GM23338 (cell line): ENCODE results near the gene TFDP1. TPM values are rescaled to one million over a fixed set of nuclear protein-coding genes. Genes with fewer than 3 reads are reported as not detected.

Source experiments
- ATAC-seq: fragments of 200-7000 bp; cut with Tn5 transposase; 3 replicates; pipeline ENCODE4 v1.9.1; 2020
- DNase-seq: peaks from one replicate; pipeline ENCODE4 v3.0.0-alpha.2; 2015; ENCODE audit warnings: low spot score
- H2AFZ ChIP-seq: fragments of 200-600 bp; sonication (generic); 2 replicates; pipeline ENCODE4 v1.8.0; 2016; ENCODE audit warnings: antibody characterized with exemption, mild to moderate bottlenecking, moderate library complexity
- H3F3A ChIP-seq: fragments of 200-600 bp; sonication (generic); replicated peaks from 2 replicates; pipeline ENCODE4 v1.8.0; 2017; ENCODE audit warnings: antibody characterized with exemption, mixed run types, low read depth
- H3K27ac ChIP-seq: fragments of 200-600 bp; sonication (generic); 2 replicates; pipeline ENCODE4 v1.6.1; 2016; ENCODE audit warnings: low read depth
- H3K27me3 ChIP-seq: fragments of 200-600 bp; sonication (generic); 2 replicates; pipeline ENCODE4 v1.8.0; 2016; ENCODE audit warnings: mild to moderate bottlenecking, mixed run types, moderate library complexity; ENCODE audit not compliant: insufficient read depth
- H3K36me3 ChIP-seq: fragments of 200-600 bp; sonication (generic); 2 replicates; pipeline ENCODE4 v1.8.0; 2016; ENCODE audit warnings: mild to moderate bottlenecking; ENCODE audit not compliant: insufficient read depth
- H3K4me1 ChIP-seq: fragments of 200-600 bp; sonication (generic); 2 replicates; pipeline ENCODE4 v1.8.0; 2016; ENCODE audit warnings: mild to moderate bottlenecking, moderate library complexity; ENCODE audit not compliant: insufficient read depth
- H3K4me2 ChIP-seq: fragments of 200-600 bp; sonication (generic); 2 replicates; pipeline ENCODE4 v1.7.1; 2017; ENCODE audit warnings: mixed run types
- H3K4me3 ChIP-seq: fragments of 200-600 bp; sonication (generic); 2 replicates; pipeline ENCODE4 v1.6.1; 2016; ENCODE audit warnings: mixed run types
- H3K79me2 ChIP-seq: fragments of 200-600 bp; sonication (generic); replicated peaks from 2 replicates; pipeline ENCODE4 v1.8.0; 2017; ENCODE audit warnings: mild to moderate bottlenecking; ENCODE audit not compliant: insufficient read depth
- H3K9me2 ChIP-seq: fragments of 200-600 bp; sonication (generic); 2 replicates; pipeline ENCODE4 v1.8.0; 2017; ENCODE audit not compliant: insufficient read depth
- H4K20me1 ChIP-seq: fragments of 200-600 bp; sonication (generic); replicated peaks from 2 replicates; pipeline ENCODE4 v1.8.0; 2017; ENCODE audit warnings: mild to moderate bottlenecking; ENCODE audit not compliant: insufficient read depth
- H3K27ac Mint-ChIP-seq: 2 replicates; pipeline ENCODE4 v1.8.0; 2020; ENCODE audit warnings: inconsistent platforms, mild to moderate bottlenecking, moderate library complexity, mixed read lengths
- H3K27me3 Mint-ChIP-seq: 3 replicates; pipeline ENCODE4 v1.8.0; 2022; ENCODE audit warnings: low read depth, mild to moderate bottlenecking, moderate library complexity, mixed read lengths, inconsistent platforms; ENCODE audit not compliant: insufficient read depth, poor library complexity
- H3K36me3 Mint-ChIP-seq: 3 replicates; pipeline ENCODE4 v1.8.0; 2021; ENCODE audit warnings: low read depth, mild to moderate bottlenecking, inconsistent platforms, moderate library complexity, mixed read lengths
- H3K4me1 Mint-ChIP-seq: 3 replicates; pipeline ENCODE4 v1.8.0; 2020; ENCODE audit warnings: mild to moderate bottlenecking, inconsistent platforms, mixed read lengths
- H3K4me3 Mint-ChIP-seq: 3 replicates; pipeline ENCODE4 v1.8.0; 2021; ENCODE audit warnings: moderate library complexity, mild to moderate bottlenecking, inconsistent platforms, mixed read lengths
- H3K9me3 Mint-ChIP-seq: 3 replicates; pipeline ENCODE4 v1.8.0; 2020; ENCODE audit warnings: moderate library complexity, mild to moderate bottlenecking, inconsistent platforms, mixed read lengths
- CREB1 ChIP-seq: fragments of 250-450 bp; sonication (Bioruptor Pico); IDR thresholded peaks from 2 replicates; pipeline ENCODE4 v1.5.0; 2020; ENCODE audit warnings: low read depth, mild to moderate bottlenecking, moderate library complexity
- EZH2 ChIP-seq: fragments of 200-600 bp; sonication (generic); IDR thresholded peaks from one replicate; pipeline ENCODE4 v1.8.0; 2017; ENCODE audit warnings: antibody characterized with exemption, mild to moderate bottlenecking, low read depth; ENCODE audit not compliant: unreplicated experiment
- EZH2phosphoT487 ChIP-seq: fragments of 200-600 bp; sonication (generic); IDR thresholded peaks from one replicate; pipeline ENCODE4 v1.8.1; 2018; ENCODE audit warnings: antibody characterized with exemption; ENCODE audit not compliant: unreplicated experiment
- JUNB ChIP-seq: IDR thresholded peaks from one replicate; pipeline ENCODE4 v1.6.1; 2016; ENCODE audit warnings: antibody characterized with exemption; ENCODE audit not compliant: unreplicated experiment
- NANOG ChIP-seq: IDR thresholded peaks from 2 replicates; pipeline ENCODE4 v1.6.1; 2016; ENCODE audit warnings: antibody characterized with exemption, borderline replicate concordance
- STAT1 ChIP-seq: IDR thresholded peaks from one replicate; pipeline ENCODE4 v1.6.1; 2016; ENCODE audit warnings: antibody characterized with exemption; ENCODE audit not compliant: unreplicated experiment
- ZNF114 ChIP-seq: fragments of 250-450 bp; sonication (Bioruptor Pico); IDR thresholded peaks from 2 replicates; pipeline ENCODE4 v1.5.0; 2020; ENCODE audit warnings: mild to moderate bottlenecking, moderate library complexity
- polyA plus RNA-seq: library from polyadenylated mRNA; unstranded; fragments of >200 nt; fragmentation: Nextera tagmentation; extraction: Ambion mirVana; gene quantifications from 2 replicates; pipeline ENCODE4 v1.2.1, GENCODE V29; 2016
- total RNA-seq: library from RNA; depleted of rRNA; stranded (reverse); fragments of >200 nt; shearing (Covaris generic); gene quantifications from 2 replicates; pipeline ENCODE4 v1.2.3, GENCODE V29; 2014
- TF ChIP-seq, protein P1 (sequence below): IDR thresholded peaks from one replicate; pipeline ENCODE4 v1.6.1; 2018; ENCODE audit warnings: antibody characterized with exemption; ENCODE audit not compliant: unreplicated experiment
- TF ChIP-seq, protein P2 (sequence below), 2 experiments: fragments of 200-600 bp in 1 of 2; sonication (generic) in 1 of 2; conservative IDR thresholded peaks; 2 replicates each; pipeline versions ENCODE4 v1.5.1 to v1.6.1; 2016 to 2017; ENCODE audit warnings: antibody characterized with exemption in 2 of 2, low read depth in 2 of 2, mild to moderate bottlenecking in 2 of 2, moderate library complexity in 1 of 2
- TF ChIP-seq, protein P3 (sequence below): IDR thresholded peaks from 2 replicates; pipeline ENCODE4 v1.6.1; 2016; ENCODE audit warnings: antibody characterized with exemption

The TFDP1 gene
- total and polyA plus RNA-seq, 2 experiments from 2014 or later, result 42.9 to 80.0 TPM

DNA sequence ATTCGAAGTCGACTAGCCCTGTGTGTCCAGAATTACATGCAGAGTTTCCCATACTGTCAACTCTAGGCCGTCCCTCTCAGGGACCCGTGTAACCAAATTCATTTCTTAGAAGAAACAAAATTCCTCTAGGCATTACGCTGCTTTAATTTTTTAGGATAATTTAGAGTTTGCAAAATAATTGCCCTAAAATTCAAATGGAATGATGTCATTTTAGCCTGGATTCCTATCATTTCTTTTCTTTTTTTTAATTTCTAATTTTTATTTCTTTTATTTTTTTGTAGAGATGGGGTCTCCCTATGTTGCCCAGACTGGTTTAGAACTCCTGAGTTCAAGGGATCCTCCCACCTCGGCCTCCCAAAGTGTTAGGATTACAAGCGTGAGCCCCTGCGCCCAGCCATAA lies 74.8 kb downstream of the TFDP1 start (continued):
- TF ChIP-seq, protein P1, sequence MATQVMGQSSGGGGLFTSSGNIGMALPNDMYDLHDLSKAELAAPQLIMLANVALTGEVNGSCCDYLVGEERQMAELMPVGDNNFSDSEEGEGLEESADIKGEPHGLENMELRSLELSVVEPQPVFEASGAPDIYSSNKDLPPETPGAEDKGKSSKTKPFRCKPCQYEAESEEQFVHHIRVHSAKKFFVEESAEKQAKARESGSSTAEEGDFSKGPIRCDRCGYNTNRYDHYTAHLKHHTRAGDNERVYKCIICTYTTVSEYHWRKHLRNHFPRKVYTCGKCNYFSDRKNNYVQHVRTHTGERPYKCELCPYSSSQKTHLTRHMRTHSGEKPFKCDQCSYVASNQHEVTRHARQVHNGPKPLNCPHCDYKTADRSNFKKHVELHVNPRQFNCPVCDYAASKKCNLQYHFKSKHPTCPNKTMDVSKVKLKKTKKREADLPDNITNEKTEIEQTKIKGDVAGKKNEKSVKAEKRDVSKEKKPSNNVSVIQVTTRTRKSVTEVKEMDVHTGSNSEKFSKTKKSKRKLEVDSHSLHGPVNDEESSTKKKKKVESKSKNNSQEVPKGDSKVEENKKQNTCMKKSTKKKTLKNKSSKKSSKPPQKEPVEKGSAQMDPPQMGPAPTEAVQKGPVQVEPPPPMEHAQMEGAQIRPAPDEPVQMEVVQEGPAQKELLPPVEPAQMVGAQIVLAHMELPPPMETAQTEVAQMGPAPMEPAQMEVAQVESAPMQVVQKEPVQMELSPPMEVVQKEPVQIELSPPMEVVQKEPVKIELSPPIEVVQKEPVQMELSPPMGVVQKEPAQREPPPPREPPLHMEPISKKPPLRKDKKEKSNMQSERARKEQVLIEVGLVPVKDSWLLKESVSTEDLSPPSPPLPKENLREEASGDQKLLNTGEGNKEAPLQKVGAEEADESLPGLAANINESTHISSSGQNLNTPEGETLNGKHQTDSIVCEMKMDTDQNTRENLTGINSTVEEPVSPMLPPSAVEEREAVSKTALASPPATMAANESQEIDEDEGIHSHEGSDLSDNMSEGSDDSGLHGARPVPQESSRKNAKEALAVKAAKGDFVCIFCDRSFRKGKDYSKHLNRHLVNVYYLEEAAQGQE, result no peak
- no peak for TF ChIP-seq NANOG
- TF ChIP-seq JUNB, result no peak
- TF ChIP-seq STAT1, result no peak
- no peak for TF ChIP-seq CREB1 (CRISPR knock-in tag)
- TF ChIP-seq, protein P2, sequence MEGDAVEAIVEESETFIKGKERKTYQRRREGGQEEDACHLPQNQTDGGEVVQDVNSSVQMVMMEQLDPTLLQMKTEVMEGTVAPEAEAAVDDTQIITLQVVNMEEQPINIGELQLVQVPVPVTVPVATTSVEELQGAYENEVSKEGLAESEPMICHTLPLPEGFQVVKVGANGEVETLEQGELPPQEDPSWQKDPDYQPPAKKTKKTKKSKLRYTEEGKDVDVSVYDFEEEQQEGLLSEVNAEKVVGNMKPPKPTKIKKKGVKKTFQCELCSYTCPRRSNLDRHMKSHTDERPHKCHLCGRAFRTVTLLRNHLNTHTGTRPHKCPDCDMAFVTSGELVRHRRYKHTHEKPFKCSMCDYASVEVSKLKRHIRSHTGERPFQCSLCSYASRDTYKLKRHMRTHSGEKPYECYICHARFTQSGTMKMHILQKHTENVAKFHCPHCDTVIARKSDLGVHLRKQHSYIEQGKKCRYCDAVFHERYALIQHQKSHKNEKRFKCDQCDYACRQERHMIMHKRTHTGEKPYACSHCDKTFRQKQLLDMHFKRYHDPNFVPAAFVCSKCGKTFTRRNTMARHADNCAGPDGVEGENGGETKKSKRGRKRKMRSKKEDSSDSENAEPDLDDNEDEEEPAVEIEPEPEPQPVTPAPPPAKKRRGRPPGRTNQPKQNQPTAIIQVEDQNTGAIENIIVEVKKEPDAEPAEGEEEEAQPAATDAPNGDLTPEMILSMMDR (conservative IDR thresholded peaks at IDR 0.05; ENCODE audit: low read depth in 2 of 2), result no peak
- TF ChIP-seq, protein P3, sequence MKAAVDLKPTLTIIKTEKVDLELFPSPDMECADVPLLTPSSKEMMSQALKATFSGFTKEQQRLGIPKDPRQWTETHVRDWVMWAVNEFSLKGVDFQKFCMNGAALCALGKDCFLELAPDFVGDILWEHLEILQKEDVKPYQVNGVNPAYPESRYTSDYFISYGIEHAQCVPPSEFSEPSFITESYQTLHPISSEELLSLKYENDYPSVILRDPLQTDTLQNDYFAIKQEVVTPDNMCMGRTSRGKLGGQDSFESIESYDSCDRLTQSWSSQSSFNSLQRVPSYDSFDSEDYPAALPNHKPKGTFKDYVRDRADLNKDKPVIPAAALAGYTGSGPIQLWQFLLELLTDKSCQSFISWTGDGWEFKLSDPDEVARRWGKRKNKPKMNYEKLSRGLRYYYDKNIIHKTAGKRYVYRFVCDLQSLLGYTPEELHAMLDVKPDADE, result no peak

DNA sequence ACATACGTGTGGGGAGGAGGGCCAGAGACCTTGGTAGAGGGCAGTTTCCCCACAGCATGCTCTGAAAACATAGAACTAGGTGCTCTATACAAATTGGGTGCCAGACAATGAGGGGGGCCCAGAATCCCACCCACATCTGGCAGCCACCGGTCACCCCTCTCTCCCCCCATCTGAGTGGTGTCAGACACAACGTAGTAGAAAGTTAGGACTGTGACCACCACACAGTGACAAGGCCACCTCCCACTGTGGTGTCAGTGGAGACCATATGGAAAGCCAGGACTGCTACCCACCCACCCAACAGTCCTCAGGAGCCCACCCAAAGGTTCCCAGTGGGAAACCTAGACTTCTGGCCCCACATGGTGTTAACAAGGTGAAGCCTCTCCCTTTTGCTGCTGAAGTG lies 75.5 kb downstream of the TFDP1 start:
- Mint-ChIP-seq H3K27me3 (peaks cover 4% of the 10 kb centered on the region), H3K36me3 (no peaks in the 10 kb centered on the region), H3K9me3 (no peaks in the 10 kb centered on the region; the same call in 2 of the 3 replicates), H3K4me3 (no peak overlapping the region), H3K27ac (no peak overlapping the region), H3K4me1 (peaks cover 4% of the 10 kb centered on the region; the same call in 2 of the 3 replicates)
- Histone ChIP-seq H3K9me2 (no peaks in the 10 kb centered on the region), H3K36me3 (no peaks in the 10 kb centered on the region), H3K4me3 (no peak overlapping the region), H4K20me1 (no peaks in the 10 kb centered on the region), H3K4me2 (no peak overlapping the region), H3K79me2 (no peaks in the 10 kb centered on the region), H3F3A (no peaks in the 10 kb centered on the region), H3K27ac (no peak overlapping the region), H3K4me1 (no peaks in the 10 kb centered on the region), H3K27me3 (no peaks in the 10 kb centered on the region), H2AFZ (no peak overlapping the region)
- ATAC-seq (no peak), DNase-seq (no peak)
- no peak for TF ChIP-seq JUNB
- no peak for TF ChIP-seq ZNF114
- no peak for TF ChIP-seq CREB1 (CRISPR knock-in tag)
- TF ChIP-seq, protein P1, result no peak
- no peak for TF ChIP-seq STAT1
- no peak for TF ChIP-seq NANOG
- TF ChIP-seq EZH2, result no peak
- no peak for TF ChIP-seq EZH2phosphoT487
